HepG2 (cell line): ENCODE data around the gene DNAL4. TPM values are rescaled to one million over a fixed set of nuclear protein-coding genes. Genes with fewer than 3 reads are reported as not detected.

Source experiments
- ARID3A ChIP-seq: IDR thresholded peaks from 2 replicates; pipeline ENCODE4 v1.6.1; 2012; ENCODE audit warnings: low read depth, low read length, improper control_type of control experiment
- ARID4A ChIP-seq: sonication (generic); formaldehyde crosslinking; IDR thresholded peaks from 2 replicates; pipeline ENCODE4 v1.5.0; 2020; ENCODE audit warnings: mild to moderate bottlenecking, missing genetic modification reagents, borderline replicate concordance
- BRD4 ChIP-seq: sonication (generic); formaldehyde crosslinking; IDR thresholded peaks from 2 replicates; pipeline ENCODE4 v1.4.0; 2020; ENCODE audit warnings: missing genetic modification reagents
- CC2D1A ChIP-seq: sonication (generic); formaldehyde crosslinking; IDR thresholded peaks from 2 replicates; pipeline ENCODE4 v1.8.1; 2023; ENCODE audit warnings: mild to moderate bottlenecking, missing genetic modification reagents
- FIP1L1 ChIP-seq: fragments of 200-400 bp; formaldehyde crosslinking; IDR thresholded peaks from 2 replicates; pipeline ENCODE4 v1.6.1; 2018; ENCODE audit warnings: low read depth, mild to moderate bottlenecking, low read length, moderate library complexity, borderline replicate concordance; ENCODE audit not compliant: insufficient read depth
- NONO ChIP-seq, 2 experiments: fragments of 450-650 bp in 1 of 2; sonication (generic) in 1 of 2; formaldehyde crosslinking in 1 of 2; IDR thresholded peaks in 1 of 2; conservative IDR thresholded peaks in 1 of 2; 2 replicates each; pipeline versions ENCODE4 v1.6.1 to v1.8.0; 2017 to 2022; ENCODE audit warnings: mild to moderate bottlenecking in 1 of 2, missing genetic modification reagents in 1 of 2, moderate library complexity in 1 of 2
- SIN3A ChIP-seq: IDR thresholded peaks from 2 replicates; pipeline ENCODE4 v1.6.1; 2011; ENCODE audit warnings: low read depth, mild to moderate bottlenecking, control low read depth, low read length, borderline replicate concordance
- ZFAT ChIP-seq: sonication (generic); formaldehyde crosslinking; conservative IDR thresholded peaks from 2 replicates; pipeline ENCODE4 v1.8.1; 2023; ENCODE audit warnings: missing genetic modification reagents, inconsistent platforms
- ZFX ChIP-seq: sonication (generic); formaldehyde crosslinking; IDR thresholded peaks from 2 replicates; pipeline ENCODE4 v1.4.0; 2020; ENCODE audit warnings: mild to moderate bottlenecking, low read depth, missing genetic modification reagents, moderate library complexity
- ZHX1 ChIP-seq: sonication (generic); formaldehyde crosslinking; IDR thresholded peaks from 2 replicates; pipeline ENCODE4 v1.8.1; 2022; ENCODE audit warnings: low read depth, mild to moderate bottlenecking, missing genetic modification reagents
- ZNF333 ChIP-seq: sonication (generic); formaldehyde crosslinking; IDR thresholded peaks from 2 replicates; pipeline ENCODE4 v1.4.0; 2020; ENCODE audit warnings: mild to moderate bottlenecking, missing genetic modification reagents, borderline replicate concordance
- ZNF512B ChIP-seq: sonication (generic); formaldehyde crosslinking; IDR thresholded peaks from 2 replicates; pipeline ENCODE4 v1.5.1; 2020; ENCODE audit warnings: missing genetic modification reagents, mild to moderate bottlenecking, borderline replicate concordance
- ZNF572 ChIP-seq: sonication (generic); formaldehyde crosslinking; IDR thresholded peaks from 2 replicates; pipeline ENCODE4 v1.5.1; 2020; ENCODE audit warnings: mild to moderate bottlenecking, missing genetic modification reagents
- polyA plus RNA-seq, 8 experiments: library from polyadenylated mRNA; depleted of rRNA in 3 of 8; stranded (reverse) in 7 of 8; unstranded in 1 of 8; fragments of >200 nt; fragmentation: Illumina TruSeq in 4 of 8; extraction: Trizol in 4 of 8; gene quantifications; 2 replicates each; pipeline versions ENCODE4 v1.2.1 to v1.2.3, GENCODE V29; 2011 to 2016; ENCODE audit warnings: low read depth in 4 of 8, missing spikeins in 1 of 8, mixed read lengths in 1 of 8; ENCODE audit not compliant: insufficient read depth in 1 of 8
- total RNA-seq, 5 experiments: library from RNA; depleted of rRNA; stranded (reverse); fragments of >200 nt; fragmentation: Illumina TruSeq; extraction: Trizol; gene quantifications; 2 replicates each; pipeline ENCODE4 v1.2.3, GENCODE V29; 2016; ENCODE audit warnings: low read depth in 1 of 5
- TF ChIP-seq, protein P1 (sequence below): sonication (generic); formaldehyde crosslinking; IDR thresholded peaks from 2 replicates; pipeline ENCODE4 v1.5.0; 2020; ENCODE audit warnings: mild to moderate bottlenecking, missing genetic modification reagents

Gene DNAL4
- total and polyA plus RNA-seq, 2 of the 13 experiments (the other 11 are each of a cell fraction or from before 2014, with no cell fraction given): 8.0 to 10.7 TPM

- TF ChIP-seq ZNF512B (CRISPR knock-in tag) (no peak), ZFX (CRISPR knock-in tag) (peak; percentile 86), SIN3A (no peak), ARID4A (peak; percentile 58; the same call in 1 of the 2 replicates), ZNF572 (CRISPR knock-in tag) (no peak), BRD4 (no peak), CC2D1A (CRISPR knock-in tag) (no peak), ZNF333 (no peak), ARID3A (no peak), FIP1L1 (no peak), NONO (IDR thresholded peaks at IDR 0.05) (no peak), NONO (CRISPR knock-in tag; conservative IDR thresholded peaks at IDR 0.05) (no peak), ZFAT (CRISPR knock-in tag) (no peak), ZHX1 (CRISPR knock-in tag) (no peak)
- TF ChIP-seq, protein P1, sequence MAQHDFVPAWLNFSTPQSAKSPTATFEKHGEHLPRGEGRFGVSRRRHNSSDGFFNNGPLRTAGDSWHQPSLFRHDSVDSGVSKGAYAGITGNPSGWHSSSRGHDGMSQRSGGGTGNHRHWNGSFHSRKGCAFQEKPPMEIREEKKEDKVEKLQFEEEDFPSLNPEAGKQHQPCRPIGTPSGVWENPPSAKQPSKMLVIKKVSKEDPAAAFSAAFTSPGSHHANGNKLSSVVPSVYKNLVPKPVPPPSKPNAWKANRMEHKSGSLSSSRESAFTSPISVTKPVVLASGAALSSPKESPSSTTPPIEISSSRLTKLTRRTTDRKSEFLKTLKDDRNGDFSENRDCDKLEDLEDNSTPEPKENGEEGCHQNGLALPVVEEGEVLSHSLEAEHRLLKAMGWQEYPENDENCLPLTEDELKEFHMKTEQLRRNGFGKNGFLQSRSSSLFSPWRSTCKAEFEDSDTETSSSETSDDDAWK: no peak
Measured at GRCh38 chr22:38793721-38794466, at the start of gene DNAL4 (continued).
